GM13976 (cell line): ENCODE measurements around the gene AEN.

Experiments
- DNase-seq: peaks from one replicate; pipeline ENCODE4 v3.0.0; 2012; ENCODE audit warnings: low spot score
- in situ Hi-C: fragments of 300-500 bp; cut with MboI; formaldehyde crosslinking; loops from one replicate; pipeline ENCODE4 v1.12.0; 2022; ENCODE audit warnings: low sequenced_read_pairs, mixed read lengths, inconsistent platforms; ENCODE audit not compliant: unreplicated experiment
- TF ChIP-seq, protein P1 (sequence below): IDR thresholded peaks from 2 replicates; pipeline ENCODE4 v1.5.1; 2012; ENCODE audit warnings: borderline replicate concordance, mild to moderate bottlenecking; ENCODE audit not compliant: insufficient read depth; ENCODE audit errors: extremely low read depth, missing control alignments, control extremely low read depth

AEN gene

DNA sequence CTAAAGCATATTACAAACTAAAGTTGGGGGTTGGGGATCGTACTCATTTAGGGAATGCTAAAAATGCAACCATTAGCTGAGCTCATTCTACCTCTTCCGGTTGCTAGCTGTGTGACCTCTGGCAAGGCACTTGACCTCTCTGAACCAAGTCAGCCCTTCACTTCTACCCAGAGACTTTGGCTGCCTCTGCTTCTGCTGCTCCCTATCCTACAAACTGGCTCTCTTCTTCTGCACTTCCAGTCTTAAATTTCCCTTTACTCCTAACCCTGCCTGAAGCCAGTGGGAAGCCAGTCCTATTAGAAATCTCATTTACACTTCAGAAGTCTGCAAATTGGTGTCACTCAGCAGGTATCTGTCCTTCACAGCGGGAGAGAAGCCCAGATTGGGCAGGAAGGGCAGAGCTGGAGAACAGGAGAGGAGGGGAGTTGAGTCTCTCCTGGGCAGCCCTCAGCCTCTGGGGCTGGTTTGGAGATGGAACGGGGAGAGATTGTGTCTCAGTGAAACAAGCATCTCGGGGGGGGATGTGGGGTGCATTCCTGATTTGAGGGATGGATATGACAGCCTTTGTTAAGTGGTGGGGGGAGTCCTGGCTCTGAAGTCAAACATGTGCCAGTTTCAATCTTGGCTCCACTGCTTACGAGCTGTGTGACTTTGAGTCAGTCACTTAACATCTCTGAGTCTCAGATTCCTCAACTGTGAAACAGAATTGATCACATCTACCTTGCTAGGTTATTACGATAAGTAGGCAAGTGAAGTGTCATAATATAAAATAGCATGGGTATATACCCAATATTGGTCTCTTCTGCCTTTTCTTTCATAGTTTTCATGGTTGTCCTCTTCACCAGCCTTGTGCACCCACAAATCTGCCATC, 7.8 kb upstream of the AEN start:
- in situ Hi-C loops, result no loop called here
- DNase-seq, result peak; percentile 20
- TF ChIP-seq, protein P1, sequence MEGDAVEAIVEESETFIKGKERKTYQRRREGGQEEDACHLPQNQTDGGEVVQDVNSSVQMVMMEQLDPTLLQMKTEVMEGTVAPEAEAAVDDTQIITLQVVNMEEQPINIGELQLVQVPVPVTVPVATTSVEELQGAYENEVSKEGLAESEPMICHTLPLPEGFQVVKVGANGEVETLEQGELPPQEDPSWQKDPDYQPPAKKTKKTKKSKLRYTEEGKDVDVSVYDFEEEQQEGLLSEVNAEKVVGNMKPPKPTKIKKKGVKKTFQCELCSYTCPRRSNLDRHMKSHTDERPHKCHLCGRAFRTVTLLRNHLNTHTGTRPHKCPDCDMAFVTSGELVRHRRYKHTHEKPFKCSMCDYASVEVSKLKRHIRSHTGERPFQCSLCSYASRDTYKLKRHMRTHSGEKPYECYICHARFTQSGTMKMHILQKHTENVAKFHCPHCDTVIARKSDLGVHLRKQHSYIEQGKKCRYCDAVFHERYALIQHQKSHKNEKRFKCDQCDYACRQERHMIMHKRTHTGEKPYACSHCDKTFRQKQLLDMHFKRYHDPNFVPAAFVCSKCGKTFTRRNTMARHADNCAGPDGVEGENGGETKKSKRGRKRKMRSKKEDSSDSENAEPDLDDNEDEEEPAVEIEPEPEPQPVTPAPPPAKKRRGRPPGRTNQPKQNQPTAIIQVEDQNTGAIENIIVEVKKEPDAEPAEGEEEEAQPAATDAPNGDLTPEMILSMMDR, result no peak

DNA sequence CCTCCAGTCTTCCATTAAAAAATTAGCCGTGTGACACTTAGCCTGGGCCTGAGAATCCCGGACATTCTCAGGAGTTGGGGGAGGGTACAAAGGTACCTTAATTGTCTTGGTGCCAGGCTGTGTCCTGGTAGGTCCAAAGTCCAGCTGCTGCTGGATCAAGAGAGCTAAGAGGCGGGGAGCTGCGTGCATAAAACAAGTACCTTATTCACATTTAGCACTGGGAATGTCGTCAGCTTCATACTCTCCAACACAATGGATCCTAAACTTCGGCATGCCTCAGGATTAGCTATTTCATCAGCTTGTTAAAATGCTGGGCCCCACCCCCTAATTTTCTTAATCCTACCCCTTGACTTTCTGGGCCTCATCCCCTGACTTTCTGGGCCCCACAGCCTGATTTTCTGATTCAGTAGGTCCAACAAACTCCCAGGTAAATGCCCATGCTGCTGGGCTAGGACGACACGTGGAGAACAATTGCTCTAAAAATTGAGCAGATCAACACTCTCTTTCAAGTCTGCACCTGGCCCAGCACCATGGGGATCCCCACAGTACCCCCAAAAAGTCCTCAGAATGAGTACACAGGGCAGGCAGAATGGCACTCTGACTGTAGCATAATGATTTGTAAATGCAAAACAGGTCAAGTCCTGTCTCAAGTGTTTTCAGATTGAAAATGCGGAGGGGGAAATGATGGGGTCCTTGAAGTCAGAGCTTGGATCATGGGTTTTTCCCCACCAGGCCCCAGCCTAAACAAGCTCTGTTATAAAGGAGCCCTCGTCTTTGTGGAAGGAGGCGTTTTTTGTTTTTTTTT, 5.6 kb upstream of the AEN start:
- in situ Hi-C loops, result no loop called here
- TF ChIP-seq, protein P1, result no peak
- peak; percentile 66 for DNase-seq

DNA sequence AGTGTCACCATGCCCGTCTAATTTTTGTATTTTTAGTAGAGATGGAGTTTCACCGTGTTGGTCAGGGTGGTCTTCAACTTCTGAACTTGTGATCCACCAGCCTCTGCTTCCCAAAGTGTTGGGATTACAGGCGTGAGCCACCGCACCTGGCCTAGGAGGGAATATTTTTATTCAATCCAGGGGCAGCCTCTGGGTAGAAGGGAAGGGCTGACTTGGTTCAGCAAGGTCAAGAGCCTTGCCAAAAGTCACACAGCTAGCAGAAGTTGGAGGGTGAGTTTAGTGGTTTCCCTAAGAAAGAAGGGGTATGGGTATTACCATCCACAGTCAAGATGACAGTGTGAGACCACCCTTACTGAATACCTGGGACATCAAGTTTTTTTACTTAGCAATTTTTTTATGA, 4.9 kb upstream of the AEN start:
- TF ChIP-seq, protein P1, result no peak
- in situ Hi-C loops, result no loop called here

DNA sequence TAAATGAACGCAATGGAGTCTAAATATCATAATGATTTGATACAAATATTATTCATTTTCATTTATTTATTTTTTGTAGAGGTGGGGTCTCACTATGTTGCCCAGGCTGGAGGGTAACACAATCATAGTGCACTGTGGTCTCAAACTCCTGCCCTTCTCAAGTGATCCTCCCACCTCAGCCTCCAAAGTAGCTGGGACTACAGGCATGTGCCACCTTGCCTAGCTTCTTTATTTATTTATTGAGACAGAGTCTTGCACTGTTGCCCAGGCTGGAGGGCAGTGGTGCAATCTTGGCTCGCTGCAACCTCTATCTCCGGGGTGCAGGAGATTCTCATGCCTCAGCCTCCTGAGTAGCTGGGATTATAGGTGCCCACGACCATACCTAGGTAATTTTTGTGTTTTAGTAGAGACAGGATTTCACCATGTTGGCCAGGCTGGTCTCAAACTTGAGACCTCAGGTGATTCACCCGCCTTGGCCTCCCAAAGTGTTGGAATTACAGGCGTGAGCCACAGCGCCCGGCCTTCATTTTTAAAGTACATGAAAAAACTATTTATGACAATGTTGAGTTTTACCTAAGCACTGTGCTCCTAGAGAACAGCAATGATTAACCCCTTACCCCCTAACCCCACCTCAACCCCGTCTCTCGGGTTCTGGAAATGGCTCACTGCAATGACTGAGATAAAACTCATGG, 4.0 kb upstream of the AEN start:
- TF ChIP-seq, protein P1, result no peak
- in situ Hi-C loops, result no loop called here
- DNase-seq, result no peak

More for the DNA sequence above, 4.9 kb upstream of the AEN start:
- no peak for DNase-seq

DNA sequence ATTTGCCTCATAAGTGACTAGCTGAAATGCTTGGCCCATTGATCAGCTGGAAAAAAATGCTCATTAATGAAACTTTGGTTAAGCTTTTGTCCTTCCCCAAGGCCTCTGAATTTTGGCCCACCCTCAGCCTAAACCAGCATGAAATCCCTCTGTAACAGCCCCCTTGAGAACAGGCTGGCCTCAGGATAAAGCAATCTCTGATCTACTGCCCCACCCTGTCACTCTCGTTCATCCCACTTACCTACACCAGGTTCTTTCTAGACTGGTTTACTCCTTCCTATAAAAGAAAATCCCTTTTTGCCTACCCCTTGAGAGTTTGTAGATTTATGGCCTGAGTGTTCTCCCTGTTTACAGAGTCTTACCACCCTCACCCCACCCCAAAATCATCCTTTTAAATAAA, 3.4 kb upstream of the AEN start:
- in situ Hi-C loops, result no loop called here
- TF ChIP-seq, protein P1, result no peak
- DNase-seq, result no peak

DNA sequence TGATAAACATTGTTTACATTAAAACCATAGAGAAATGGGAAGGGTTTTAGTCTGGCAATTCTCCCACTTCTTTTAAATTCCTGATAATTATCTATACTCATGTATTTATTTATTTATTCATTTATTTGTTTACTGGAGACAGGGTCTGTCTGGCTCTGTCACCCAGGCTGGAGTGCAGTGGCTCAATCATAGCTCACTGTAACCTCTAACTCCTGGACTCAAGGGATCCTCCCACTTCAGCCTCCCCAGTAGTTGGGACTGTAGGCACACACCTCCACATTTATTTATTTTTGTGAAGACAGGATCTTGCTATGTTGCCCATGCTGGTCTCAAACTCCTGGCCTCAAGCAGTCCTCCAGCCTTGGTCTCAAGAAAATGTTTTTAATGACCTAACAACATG, 2.5 kb upstream of the AEN start:
- in situ Hi-C loops, result no loop called here
- TF ChIP-seq, protein P1, result no peak
- DNase-seq, result no peak
